CD4-positive, alpha-beta T cell (primary cell): ENCODE results near the gene PLEKHN1. TPM values are rescaled to one million over a fixed set of nuclear protein-coding genes. Genes with fewer than 3 reads are reported as not detected.

ENCODE experiments used
- ATAC-seq: fragments of 200-7000 bp; cut with Tn5 transposase; one replicate; pipeline ENCODE4 v1.10.0; 2022; ENCODE audit warnings: mild to moderate bottlenecking; ENCODE audit not compliant: poor library complexity
- CTCF ChIA-PET: fragments of 350-600 bp; sonication (Branson Sonifier 250); formaldehyde crosslinking; loops from one replicate; lab custom pipeline; 2021; ENCODE audit warnings: antibody characterized with exemption, inconsistent platforms; lab: Charles Lee
- POLR2A ChIA-PET: fragments of 350-600 bp; sonication (Branson Sonifier 250); formaldehyde crosslinking; loops from one replicate; lab custom pipeline; 2021; ENCODE audit warnings: antibody characterized with exemption, inconsistent platforms; lab: Charles Lee
- DNase-seq, 14 experiments: peaks; one replicate each; pipeline ENCODE4 v3.0.0-alpha.2; 2013 to 2020; ENCODE audit warnings: mixed read lengths in 2 of 14
- H3K27ac ChIP-seq, 2 donors: one replicate each; pipeline versions ENCODE4 v1.5.1 to v1.7.0; 2013; ENCODE audit warnings: low read length in 2 of 2, low read depth in 1 of 2, mild to moderate bottlenecking in 1 of 2
- H3K27me3 ChIP-seq, 2 experiments: 1 replicate in 1 of 2; 2 replicates in 1 of 2; pipeline versions ENCODE4 v1.6.1 to v1.7.0; 2013; ENCODE audit warnings: low read length in 2 of 2, control low read depth in 1 of 2, mild to moderate bottlenecking in 1 of 2, moderate library complexity in 1 of 2; ENCODE audit not compliant: insufficient read depth in 2 of 2, control insufficient read depth in 1 of 2
- H3K36me3 ChIP-seq: one replicate; pipeline ENCODE4 v1.6.1; 2013; ENCODE audit warnings: low read length, control low read depth; ENCODE audit not compliant: insufficient read depth
- H3K4me1 ChIP-seq: one replicate; pipeline ENCODE4 v1.6.1; 2013; ENCODE audit warnings: low read length, control low read depth; ENCODE audit not compliant: insufficient read depth
- H3K4me3 ChIP-seq: one replicate; pipeline ENCODE4 v1.5.1; 2013; ENCODE audit warnings: mild to moderate bottlenecking, low read length, moderate library complexity
- H3K9me3 ChIP-seq, 2 experiments: 1 replicate in 1 of 2; 2 replicates in 1 of 2; pipeline versions ENCODE4 v1.6.1 to v1.7.0; 2013; ENCODE audit warnings: low read length in 2 of 2, mild to moderate bottlenecking in 2 of 2, control low read depth in 1 of 2, moderate library complexity in 1 of 2; ENCODE audit not compliant: control insufficient read depth in 1 of 2, insufficient read depth in 1 of 2
- H3K27ac Mint-ChIP-seq: one replicate; pipeline ENCODE4 v1.8.0; 2020; ENCODE audit warnings: mixed read lengths
- H3K27me3 Mint-ChIP-seq: one replicate; pipeline ENCODE4 v1.8.0; 2021; ENCODE audit warnings: mixed read lengths
- H3K36me3 Mint-ChIP-seq: one replicate; pipeline ENCODE4 v1.8.0; 2021; ENCODE audit warnings: low read depth, mixed read lengths
- H3K4me1 Mint-ChIP-seq: one replicate; pipeline ENCODE4 v1.8.0; 2021; ENCODE audit warnings: low read depth, mixed read lengths
- H3K4me3 Mint-ChIP-seq: one replicate; pipeline ENCODE4 v1.8.0; 2020; ENCODE audit warnings: mild to moderate bottlenecking, mixed read lengths
- H3K9me3 Mint-ChIP-seq: one replicate; pipeline ENCODE4 v1.8.0; 2020; ENCODE audit warnings: mixed read lengths
- intact Hi-C, 2 experiments: fragments of 100-400 bp; cut with DNase I in 1 of 2; cut with micrococcal nuclease in 1 of 2; formaldehyde crosslinking; loops; one replicate each; pipeline versions ENCODE4 v1.15.1 to v1.9.0; 2023 to 2025; cut with DNase I, micrococcal nuclease
- total RNA-seq, 174 experiments: library from RNA in 2 of 174; stranded (reverse) in 2 of 174; gene quantifications; one replicate each; pipeline ENCODE4 v1.2.3 and lab custom pipeline; 2021 to 2026
- TF ChIP-seq, protein P1 (sequence below): fragments of 200-600 bp; IDR thresholded peaks from one replicate; pipeline ENCODE4 v1.8.0; 2022; ENCODE audit warnings: antibody characterized with exemption, mild to moderate bottlenecking

PLEKHN1 gene
- total RNA-seq, 2 experiments from 2014 or later, result 0.69 to 0.95 TPM

DNA sequence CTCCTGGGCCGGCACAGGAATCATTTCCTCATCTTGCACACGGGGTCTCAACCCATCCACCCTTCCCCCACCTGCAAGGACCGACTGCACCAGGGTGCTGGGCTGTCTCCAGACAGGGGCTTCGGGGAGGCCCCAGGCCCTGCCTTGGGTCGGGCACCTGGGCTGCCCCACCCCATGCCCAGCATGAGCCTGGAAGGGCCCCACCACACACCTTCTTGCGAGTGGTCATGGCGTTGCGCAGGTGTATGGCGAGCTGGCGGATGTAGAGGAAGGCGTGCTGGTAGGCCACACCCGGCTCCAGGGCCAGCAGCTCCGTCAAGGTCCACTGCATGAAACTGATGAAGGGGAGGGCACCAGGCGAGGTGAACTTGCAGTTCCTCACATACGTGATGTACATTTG, 14.1 kb upstream of the PLEKHN1 start:
- Mint-ChIP-seq H3K27ac (no peak overlapping the region), H3K9me3 (no peaks in the 10 kb centered on the region), H3K27me3 (no peaks in the 10 kb centered on the region), H3K4me3 (no peak overlapping the region), H3K36me3 (peaks cover 85% of the 10 kb centered on the region), H3K4me1 (peaks cover under 1% of the 10 kb centered on the region)
- peaks cover 96% of the 10 kb centered on the region for H3K36me3 ChIP-seq
- no peaks in the 10 kb centered on the region for H3K27me3 ChIP-seq
- POLR2A ChIA-PET, result no interaction called here
- intact Hi-C loops, result no loop called here
- CTCF ChIA-PET, result no interaction called here
- H3K27ac ChIP-seq, result no peak overlapping the region
- ATAC-seq (no peak), DNase-seq (no peak)
- no peaks in the 10 kb centered on the region for H3K9me3 ChIP-seq
- no peak overlapping the region for H3K4me3 ChIP-seq
- H3K4me1 ChIP-seq, result peaks cover 4% of the 10 kb centered on the region
- TF ChIP-seq, protein P1, sequence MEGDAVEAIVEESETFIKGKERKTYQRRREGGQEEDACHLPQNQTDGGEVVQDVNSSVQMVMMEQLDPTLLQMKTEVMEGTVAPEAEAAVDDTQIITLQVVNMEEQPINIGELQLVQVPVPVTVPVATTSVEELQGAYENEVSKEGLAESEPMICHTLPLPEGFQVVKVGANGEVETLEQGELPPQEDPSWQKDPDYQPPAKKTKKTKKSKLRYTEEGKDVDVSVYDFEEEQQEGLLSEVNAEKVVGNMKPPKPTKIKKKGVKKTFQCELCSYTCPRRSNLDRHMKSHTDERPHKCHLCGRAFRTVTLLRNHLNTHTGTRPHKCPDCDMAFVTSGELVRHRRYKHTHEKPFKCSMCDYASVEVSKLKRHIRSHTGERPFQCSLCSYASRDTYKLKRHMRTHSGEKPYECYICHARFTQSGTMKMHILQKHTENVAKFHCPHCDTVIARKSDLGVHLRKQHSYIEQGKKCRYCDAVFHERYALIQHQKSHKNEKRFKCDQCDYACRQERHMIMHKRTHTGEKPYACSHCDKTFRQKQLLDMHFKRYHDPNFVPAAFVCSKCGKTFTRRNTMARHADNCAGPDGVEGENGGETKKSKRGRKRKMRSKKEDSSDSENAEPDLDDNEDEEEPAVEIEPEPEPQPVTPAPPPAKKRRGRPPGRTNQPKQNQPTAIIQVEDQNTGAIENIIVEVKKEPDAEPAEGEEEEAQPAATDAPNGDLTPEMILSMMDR, result no peak

GRCh38 chr1:952603-953002, 13.7 kb upstream of the PLEKHN1 start:
- Mint-ChIP-seq H3K9me3 (no peaks in the 10 kb centered on the region), H3K27me3 (no peaks in the 10 kb centered on the region), H3K27ac (no peak overlapping the region), H3K4me3 (peak overlapping the region; percentile 7), H3K36me3 (peaks cover 84% of the 10 kb centered on the region), H3K4me1 (peaks cover 4% of the 10 kb centered on the region)
- TF ChIP-seq, protein P1, result no peak
- no peaks in the 10 kb centered on the region for H3K27me3 ChIP-seq
- intact Hi-C loops, result no loop called here
- peaks cover 8% of the 10 kb centered on the region for H3K4me1 ChIP-seq
- ChIA-PET CTCF (no interaction called here), POLR2A (no interaction called here)
- ATAC-seq, result no peak
- DNase-seq, result no peak
- no peaks in the 10 kb centered on the region for H3K9me3 ChIP-seq
- peaks cover 95% of the 10 kb centered on the region for H3K36me3 ChIP-seq
- no peak overlapping the region for H3K27ac ChIP-seq
- no peak overlapping the region for H3K4me3 ChIP-seq

GRCh38 chr1:953524-954320, 12.6 kb upstream of the PLEKHN1 start:
- H3K9me3 Mint-ChIP-seq, result no peaks in the 10 kb centered on the region
- Histone ChIP-seq H3K4me1 (peaks cover 20% of the 10 kb centered on the region), H3K27me3 (no peaks in the 10 kb centered on the region), H3K36me3 (peaks cover 85% of the 10 kb centered on the region), H3K9me3 (no peaks in the 10 kb centered on the region), H3K4me3 (no peak overlapping the region), H3K27ac (no peak overlapping the region)
- DNase-seq (no peak), ATAC-seq (no peak)
- CTCF ChIA-PET, result no interaction called here
- peak overlapping the region; percentile 45 for H3K4me3 Mint-ChIP-seq
- TF ChIP-seq, protein P1, result no peak
- H3K27ac Mint-ChIP-seq, result no peak overlapping the region
- H3K36me3 Mint-ChIP-seq, result peaks cover 88% of the 10 kb centered on the region
- peaks cover 12% of the 10 kb centered on the region for H3K4me1 Mint-ChIP-seq
- POLR2A ChIA-PET, result no interaction called here
- intact Hi-C loops, result no loop called here
- no peaks in the 10 kb centered on the region for H3K27me3 Mint-ChIP-seq
